B cell (primary cell): ENCODE results near the gene LSP1. TPM values are rescaled to one million over a fixed set of nuclear protein-coding genes. Genes with fewer than 3 reads are reported as not detected.

Experiments used
- ATAC-seq: fragments of 200-7000 bp; cut with Tn5 transposase; one replicate; pipeline ENCODE4 v1.10.0; 2021; ENCODE audit warnings: low read depth, mild to moderate bottlenecking, moderate number of reproducible peaks, moderate library complexity
- CTCF ChIA-PET: fragments of 350-600 bp; sonication (Branson Sonifier 250); formaldehyde crosslinking; loops from one replicate; lab custom pipeline; 2021; ENCODE audit warnings: antibody characterized with exemption, inconsistent platforms; lab: Charles Lee
- POLR2A ChIA-PET: fragments of 350-600 bp; sonication (Branson Sonifier 250); formaldehyde crosslinking; loops from one replicate; lab custom pipeline; 2021; ENCODE audit warnings: antibody characterized with exemption; lab: Charles Lee
- DNase-seq: peaks from one replicate; pipeline ENCODE4 v3.0.0; 2013
- H2AFZ ChIP-seq: 2 replicates; pipeline ENCODE4 v1.6.1; 2012; ENCODE audit warnings: mild to moderate bottlenecking, low read depth, low read length; ENCODE audit not compliant: insufficient read depth, poor library complexity, severe bottlenecking
- H3K27ac ChIP-seq, 2 donors: 1 replicate in 1 of 2; 2 replicates in 1 of 2; pipeline ENCODE4 v1.5.1; 2012 to 2013; ENCODE audit warnings: low read length in 2 of 2, mild to moderate bottlenecking in 2 of 2, moderate library complexity in 1 of 2
- H3K27me3 ChIP-seq, 4 experiments: fragments of 200-600 bp in 1 of 4; sonication (generic) in 1 of 4; replicated peaks in 1 of 4; 1 replicate in 2 of 4; 2 replicates in 2 of 4; pipeline versions ENCODE4 v1.6.1 to v1.7.0; 2013 to 2016; ENCODE audit warnings: low read length in 3 of 4, mild to moderate bottlenecking in 2 of 4, mixed read lengths in 1 of 4, moderate library complexity in 1 of 4; ENCODE audit not compliant: insufficient read depth in 4 of 4, control insufficient read depth in 3 of 4; ENCODE audit errors: control extremely low read depth in 1 of 4
- H3K36me3 ChIP-seq, 2 experiments: replicated peaks in 1 of 2; 1 replicate in 1 of 2; 2 replicates in 1 of 2; pipeline versions ENCODE4 v1.6.1 to v1.7.1; 2013; ENCODE audit warnings: low read length in 1 of 2; ENCODE audit not compliant: insufficient read depth in 2 of 2, control insufficient read depth in 1 of 2; ENCODE audit errors: control extremely low read depth in 1 of 2, extremely low read depth in 1 of 2
- H3K4me1 ChIP-seq, 2 donors: fragments of 200-600 bp in 1 of 2; sonication (generic) in 1 of 2; 1 replicate in 1 of 2; 2 replicates in 1 of 2; pipeline versions ENCODE4 v1.5.1 to v1.6.1; 2013 to 2017; ENCODE audit warnings: low read length in 2 of 2; ENCODE audit not compliant: control insufficient read depth in 2 of 2, insufficient read depth in 2 of 2
- H3K4me2 ChIP-seq: replicated peaks from 2 replicates; pipeline ENCODE3; 2012; ENCODE audit warnings: mild to moderate bottlenecking, low read depth, low read length; ENCODE audit not compliant: poor library complexity, severe bottlenecking
- H3K4me3 ChIP-seq, 5 experiments: fragments of 200-600 bp in 1 of 5; sonication (generic) in 1 of 5; 1 replicate in 3 of 5; 2 replicates in 2 of 5; pipeline versions ENCODE4 v1.5.1 to v1.7.0; 2011 to 2016; ENCODE audit warnings: low read length in 4 of 5, mild to moderate bottlenecking in 4 of 5, low read depth in 2 of 5, control low read depth in 1 of 5, moderate library complexity in 1 of 5; ENCODE audit not compliant: insufficient read depth in 1 of 5; ENCODE audit errors: control extremely low read depth in 1 of 5, extremely low read depth in 1 of 5
- H3K79me2 ChIP-seq: fragments of 200-600 bp; sonication (generic); one replicate; pipeline ENCODE4 v1.6.0; 2016; ENCODE audit warnings: low read length; ENCODE audit not compliant: control insufficient read depth, insufficient read depth
- H3K9ac ChIP-seq: fragments of 200-600 bp; sonication (generic); 2 replicates; pipeline ENCODE4 v1.6.1; 2017; ENCODE audit warnings: mild to moderate bottlenecking, low read length, moderate library complexity
- H3K9me3 ChIP-seq, 3 donors: one replicate each; pipeline versions ENCODE4 v1.6.1 to v1.7.1; 2013; ENCODE audit warnings: low read length in 2 of 3; ENCODE audit not compliant: control insufficient read depth in 2 of 3, insufficient read depth in 1 of 3; ENCODE audit errors: control extremely low read depth in 1 of 3
- H4K20me1 ChIP-seq: 2 replicates; pipeline ENCODE4 v1.6.0; 2012; ENCODE audit warnings: mild to moderate bottlenecking, low read length; ENCODE audit not compliant: insufficient read depth, control insufficient read depth, poor library complexity, severe bottlenecking
- H3K27ac Mint-ChIP-seq: one replicate; pipeline ENCODE4 v1.8.0; 2021; ENCODE audit warnings: mixed read lengths
- H3K27me3 Mint-ChIP-seq: one replicate; pipeline ENCODE4 v1.8.0; 2021; ENCODE audit warnings: mixed read lengths
- H3K4me1 Mint-ChIP-seq: one replicate; pipeline ENCODE4 v1.8.0; 2021; ENCODE audit warnings: mixed read lengths
- H3K4me3 Mint-ChIP-seq: one replicate; pipeline ENCODE4 v1.8.0; 2021; ENCODE audit warnings: mixed read lengths
- H3K9me3 Mint-ChIP-seq: one replicate; pipeline ENCODE4 v1.8.0; 2022; ENCODE audit warnings: mixed read lengths; ENCODE audit not compliant: insufficient read depth
- CTCF ChIP-seq: fragments of 200-600 bp; IDR thresholded peaks from one replicate; pipeline ENCODE4 v1.8.0; 2022; ENCODE audit warnings: antibody characterized with exemption, mild to moderate bottlenecking
- EZH2 ChIP-seq: IDR thresholded peaks from 2 replicates; pipeline ENCODE4 v1.6.1; 2012; ENCODE audit warnings: borderline replicate concordance, low read depth, mild to moderate bottlenecking, moderate library complexity, low read length; ENCODE audit not compliant: insufficient read depth, poor library complexity, severe bottlenecking
- WGBS: methylation state at CpG from one replicate; pipeline ENCODE4 v1.1.5; 2013; ENCODE audit warnings: missing lambda C conversion rate; ENCODE audit not compliant: insufficient coverage; 5-methylcytosine and 5-hydroxymethylcytosine counted together
- intact Hi-C: fragments of 100-400 bp; cut with micrococcal nuclease; formaldehyde crosslinking; loops from one replicate; pipeline ENCODE4 v1.10.0; 2022
- polyA plus RNA-seq: library from polyadenylated mRNA; depleted of rRNA; stranded (reverse); fragments of >200 nt; gene quantifications from 2 replicates; pipeline ENCODE4 v1.2.3, GENCODE V29; 2012
- total RNA-seq, 2 donors: library from RNA; stranded (reverse); fragments of 120-200 nt in 1 of 2; gene quantifications; 1 replicate in 1 of 2; 2 replicates in 1 of 2; pipeline versions ENCODE4 v1.2.3 to v1.2.4, GENCODE V29; 2013 to 2022

LSP1 gene
- total and polyA plus RNA-seq, 2 donors (not counting 1 experiment from before 2014, with no cell fraction given) = 249 to 446 TPM

DNA sequence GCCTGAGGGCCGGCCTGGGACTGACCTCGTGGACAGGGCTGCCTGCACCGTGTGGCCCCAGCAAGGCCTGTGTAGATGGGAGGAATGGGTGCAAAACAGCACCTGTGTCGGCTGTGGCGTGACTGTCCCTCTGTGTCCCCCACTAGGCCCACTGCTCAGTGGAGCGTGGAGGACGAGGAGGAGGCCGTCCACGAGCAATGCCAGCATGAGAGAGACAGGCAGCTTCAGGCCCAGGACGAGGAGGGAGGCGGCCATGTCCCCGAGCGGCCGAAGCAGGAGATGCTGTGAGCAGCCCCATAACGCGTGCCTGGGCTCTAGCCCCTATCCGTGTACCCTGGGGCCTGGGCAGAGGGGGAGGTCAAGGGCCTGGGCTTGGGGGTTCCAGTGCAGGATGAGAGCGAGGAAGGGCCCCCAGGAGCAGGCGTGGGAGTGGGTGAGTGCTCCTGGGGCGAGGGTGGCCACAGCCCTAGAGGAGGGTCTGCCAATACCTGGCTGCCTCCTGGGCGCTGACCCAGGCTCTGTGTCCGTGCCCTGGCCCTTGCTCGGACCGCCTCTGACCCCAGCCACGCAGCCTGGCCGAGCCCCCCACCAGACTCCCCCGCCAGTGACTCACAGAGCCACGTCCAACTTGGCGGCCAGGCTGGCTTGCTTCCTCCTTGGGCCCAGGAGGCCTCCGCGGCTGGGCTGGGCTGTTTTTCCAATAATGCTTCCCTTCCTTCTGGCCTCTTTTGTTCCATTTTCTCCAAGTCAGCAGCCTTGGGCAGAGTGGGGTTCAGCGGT, 27.2 kb downstream of the LSP1 start:
- WGBS = 90% methylated on average over 31 of the region's 32 CpGs
- ChIA-PET CTCF (interaction anchor here (0.5 to 3.3 kb wide), 2 partner anchors 21 to 28 kb away, joined by 4 to 104 read pairs; partner anchors contain the start of gene LSP1), POLR2A (no interaction called here)
- Mint-ChIP-seq H3K9me3 (no peaks in the 10 kb centered on the region), H3K27ac (peak overlapping the region; percentile 80), H3K4me1 (peaks cover 53% of the 10 kb centered on the region), H3K4me3 (peak overlapping the region; percentile 27), H3K27me3 (no peaks in the 10 kb centered on the region)
- ATAC-seq (no peak), DNase-seq (no peak)
- H2AFZ ChIP-seq = no peak overlapping the region
- H3K27ac ChIP-seq = peak overlapping the region in 1 of 2 donors; percentile 72
- H4K20me1 ChIP-seq = peaks cover 100% of the 10 kb centered on the region
- H3K9ac ChIP-seq = no peak overlapping the region
- TF ChIP-seq CTCF (no peak), EZH2 (no peak)
- peaks cover 7 to 51% of the 10 kb centered on the region in 2 experiments for H3K36me3 ChIP-seq
- intact Hi-C loops = loop anchor here (2.0 to 5.0 kb wide), 3 partner anchors 27 to 272 kb away; partner anchors contain the start of genes LSP1 and TNNT3
- H3K4me2 ChIP-seq = peak overlapping the region; percentile 61
- peaks cover 51% of the 10 kb centered on the region for H3K79me2 ChIP-seq
- H3K4me3 ChIP-seq = no peak overlapping the region
- H3K9me3 ChIP-seq = no peaks in the 10 kb centered on the region
- H3K4me1 ChIP-seq = peaks cover 36 to 66% of the 10 kb centered on the region in 2 donors
- no peaks in the 10 kb centered on the region for H3K27me3 ChIP-seq
